Tibial artery (tissue), 4 donors: Measurements from ENCODE around the gene RSPH9.
"Not testable (repeated sequence)": the region's sequence is repeated elsewhere in the genome, so short reads cannot be mapped to it uniquely, and the experiment has no call there.

Experiments used
- DNase-seq, 2 donors: peaks; one replicate each; pipeline ENCODE4 v3.0.0-alpha.2; 2019
- H3K27ac ChIP-seq, 2 donors: fragments of 200-600 bp; sonication (generic) in 1 of 2; 1 replicate in 1 of 2; 2 replicates in 1 of 2; pipeline ENCODE4 v1.5.1; 2018 to 2019; ENCODE audit warnings: mild to moderate bottlenecking in 1 of 2
- H3K27me3 ChIP-seq, 2 donors: fragments of 200-600 bp; sonication (generic) in 1 of 2; one replicate each; pipeline versions ENCODE4 v1.5.1 to v1.6.0; 2016 to 2019
- H3K36me3 ChIP-seq, 3 donors: fragments of 200-600 bp; sonication (generic) in 2 of 3; one replicate each; pipeline ENCODE4 v1.5.1; 2016 to 2019; ENCODE audit warnings: mild to moderate bottlenecking in 2 of 3
- H3K4me1 ChIP-seq, 4 donors: fragments of 200-600 bp; sonication (generic) in 2 of 4; 1 replicate in 3 of 4; 2 replicates in 1 of 4; pipeline ENCODE4 v1.5.1; 2016 to 2019
- H3K4me3 ChIP-seq, 2 donors: fragments of 200-600 bp; sonication (generic) in 1 of 2; 1 replicate in 1 of 2; 2 replicates in 1 of 2; pipeline ENCODE4 v1.5.1; 2018 to 2019; ENCODE audit warnings: mild to moderate bottlenecking in 2 of 2
- H3K9me3 ChIP-seq, 3 donors: fragments of 200-600 bp; sonication (generic) in 1 of 3; one replicate each; pipeline ENCODE4 v1.5.1; 2016 to 2019
- CTCF ChIP-seq, 2 experiments: fragments of 200-600 bp in 1 of 2; fragments of 450-650 bp in 1 of 2; IDR thresholded peaks; one replicate each; pipeline ENCODE4 v1.5.1; 2017 to 2019; ENCODE audit warnings: antibody characterized with exemption in 2 of 2, mild to moderate bottlenecking in 1 of 2, moderate library complexity in 1 of 2
- intact Hi-C: fragments of 100-400 bp; cut with DNase I; formaldehyde crosslinking; loops from one replicate; pipeline ENCODE4 v1.15.0; 2023; ENCODE audit warnings: low total_unique reads

The RSPH9 gene

GRCh38 chr6:43657221-43657802 is 12.5 kb downstream of the RSPH9 start:
- H3K4me1 ChIP-seq: no peaks in the 10 kb centered on the region
- intact Hi-C loops: no loop called here

GRCh38 chr6:43658161-43658560 is 13.3 kb downstream of the RSPH9 start:
- H3K9me3 ChIP-seq: no peaks in the 10 kb centered on the region
- no peak overlapping the region for H3K27ac ChIP-seq
- no peaks in the 10 kb centered on the region for H3K4me1 ChIP-seq
- H3K27me3 ChIP-seq: peaks cover 0 to 4% of the 10 kb centered on the region in 2 donors
- intact Hi-C loops: no loop called here
- no peak for TF ChIP-seq CTCF (IDR thresholded peaks at IDR 0.05)
- H3K36me3 ChIP-seq: no peaks in the 10 kb centered on the region
- DNase-seq: no peak
- no peak overlapping the region for H3K4me3 ChIP-seq

More at GRCh38 chr6:43657221-43657802, 12.5 kb downstream of the RSPH9 start:
- Histone ChIP-seq H3K4me3 (no peak overlapping the region), H3K9me3 (no peaks in the 10 kb centered on the region), H3K36me3 (no peaks in the 10 kb centered on the region), H3K27me3 (peaks cover 0 to 4% of the 10 kb centered on the region in 2 donors), H3K27ac (no peak overlapping the region)
- DNase-seq: no peak
- no peak for TF ChIP-seq CTCF (IDR thresholded peaks at IDR 0.05)

- H3K27me3 ChIP-seq, H3K4me1 ChIP-seq, H3K9me3 ChIP-seq, DNase-seq, H3K4me3 ChIP-seq, intact Hi-C loops, H3K36me3 ChIP-seq, H3K27ac ChIP-seq: not testable (repeated sequence)
These were observed 18.1 kb downstream of the RSPH9 start for GRCh38 chr6:43662948-43663347.

GRCh38 chr6:43665376-43665775 is 20.5 kb downstream of the RSPH9 start:
- intact Hi-C loops: loop anchor here (5.0 kb wide), 1 partner anchor 102 kb away; no protein-coding TSS in a partner anchor
- no peak overlapping the region for H3K4me3 ChIP-seq
- peaks cover 0 to 3% (median 0%) of the 10 kb centered on the region in 3 donors for H3K36me3 ChIP-seq
- peaks cover 0 to 6% of the 10 kb centered on the region in 2 donors for H3K27me3 ChIP-seq
- DNase-seq: no peak
- peaks cover 0 to 34% (median 29%) of the 10 kb centered on the region in 4 donors for H3K4me1 ChIP-seq
- no peaks in the 10 kb centered on the region for H3K9me3 ChIP-seq
- no peak for TF ChIP-seq CTCF (IDR thresholded peaks at IDR 0.05)
- no peak overlapping the region for H3K27ac ChIP-seq

- intact Hi-C loops: loop anchor here (2.0 to 5.0 kb wide), 2 partner anchors 101 to 412 kb away; no protein-coding TSS in a partner anchor
- Histone ChIP-seq H3K36me3 (peaks cover 4 to 12% (median 8%) of the 10 kb centered on the region in 3 donors), H3K4me3 (no peak overlapping the region), H3K4me1 (peaks cover 0 to 37% (median 33%) of the 10 kb centered on the region in 4 donors), H3K27ac (no peak overlapping the region), H3K9me3 (no peaks in the 10 kb centered on the region), H3K27me3 (peaks cover 0 to 6% of the 10 kb centered on the region in 2 donors)
- no peak for TF ChIP-seq CTCF (IDR thresholded peaks at IDR 0.05)
- DNase-seq: no peak
These were observed 21.5 kb downstream of the RSPH9 start for GRCh38 chr6:43666196-43666920.
